K562 (cell line): ENCODE measurements around the gene NUP214. TPM values are rescaled to one million over a fixed set of nuclear protein-coding genes. Genes with fewer than 3 reads are reported as not detected.

Experiments used
- ATAC-seq: fragments of 200-7000 bp; cut with Tn5 transposase; 3 replicates; pipeline ENCODE4 v1.9.1; 2020; ENCODE audit warnings: moderate library complexity
- BruUV-seq: library from RNA; stranded (reverse); fragments of 400-500 nt; replicated peaks from 2 replicates; lab custom pipeline; 2021; lab: Mats Ljungman, UMichigan
- CTCF ChIA-PET: fragments of 300-600 bp; formaldehyde crosslinking; extraction: SDS; loops from one replicate; lab custom pipeline; 2021; ENCODE audit warnings: low intra/inter-chr PET ratio; lab: Yijun Ruan, JAX
- POLR2A ChIA-PET: fragments of 300-600, 350-650 bp; sonication (Branson Sonifier 250); formaldehyde crosslinking; extraction: SDS; loops from one replicate; lab custom pipeline; 2021; ENCODE audit warnings: antibody characterized with exemption, inconsistent platforms; lab: Yijun Ruan, JAX
- DNase-seq, 4 experiments: peaks; one replicate each; pipeline versions ENCODE4 v3.0.0 to v3.0.0-alpha.2; 2011 to 2018; ENCODE audit warnings: low spot score in 3 of 4, mixed read lengths in 3 of 4; ENCODE audit errors: extremely low read depth in 1 of 4
- FAIRE-seq: peaks from 2 replicates; lab custom pipeline; 2011; peaks lifted over from hg19 to GRCh38; lab: Jason Lieb, UNC
- H2AFZ ChIP-seq: 2 replicates; pipeline ENCODE4 v1.6.0; 2011; ENCODE audit warnings: low read depth, low read length, control low read depth, inconsistent platforms
- H3K27ac ChIP-seq: fragments of 200-600 bp; 3 replicates; pipeline ENCODE4 v1.8.0; 2011; ENCODE audit warnings: low read depth, mild to moderate bottlenecking, control low read depth, inconsistent platforms, low read length, moderate library complexity, mixed read lengths; ENCODE audit errors: extremely low read depth
- H3K27me3 ChIP-seq, 2 experiments: fragments of 300-600 bp in 1 of 2; 2 replicates in 1 of 2; 3 replicates in 1 of 2; pipeline versions ENCODE4 v1.6.0 to v1.8.0; 2011; ENCODE audit warnings: inconsistent platforms in 2 of 2, low read length in 2 of 2, mild to moderate bottlenecking in 1 of 2, mixed read lengths in 1 of 2, moderate library complexity in 1 of 2; ENCODE audit not compliant: control insufficient read depth in 2 of 2, insufficient read depth in 2 of 2
- H3K36me3 ChIP-seq: fragments of 300-600 bp; 3 replicates; pipeline ENCODE4 v1.8.0; 2011; ENCODE audit warnings: mild to moderate bottlenecking, low read length, inconsistent platforms; ENCODE audit not compliant: control insufficient read depth, insufficient read depth
- H3K4me1 ChIP-seq, 2 experiments: fragments of 200-600 bp in 1 of 2; replicated peaks in 1 of 2; 2 replicates in 1 of 2; 3 replicates in 1 of 2; pipeline versions ENCODE4 v1.5.1 to v1.8.0; 2011; ENCODE audit warnings: inconsistent platforms in 2 of 2, low read length in 2 of 2, mild to moderate bottlenecking in 1 of 2, mixed read lengths in 1 of 2, moderate library complexity in 1 of 2; ENCODE audit not compliant: control insufficient read depth in 2 of 2, insufficient read depth in 2 of 2
- H3K4me2 ChIP-seq: 2 replicates; pipeline ENCODE4 v1.6.1; 2011; ENCODE audit warnings: low read length, control low read depth, inconsistent platforms, mixed read lengths; ENCODE audit not compliant: insufficient read depth
- H3K4me3 ChIP-seq: fragments of 200-600 bp; sonication (generic), shearing (Covaris generic); 2 replicates; pipeline ENCODE4 v1.5.1; 2016; ENCODE audit warnings: control low read depth, inconsistent platforms
- H3K79me2 ChIP-seq: fragments of 200-600 bp; 3 replicates; pipeline ENCODE4 v1.8.0; 2011; ENCODE audit warnings: low read length, inconsistent platforms; ENCODE audit not compliant: control insufficient read depth, insufficient read depth
- H3K9ac ChIP-seq, 2 experiments: 2 replicates each; pipeline versions ENCODE4 v1.6.0 to v1.6.1; 2011; ENCODE audit warnings: low read depth in 2 of 2, low read length in 2 of 2, control low read depth in 1 of 2, inconsistent platforms in 1 of 2, mild to moderate bottlenecking in 1 of 2, mixed read lengths in 1 of 2; ENCODE audit not compliant: insufficient read depth in 1 of 2
- H3K9me1 ChIP-seq: one replicate; pipeline ENCODE4 v1.6.0; 2011; ENCODE audit warnings: inconsistent platforms, mild to moderate bottlenecking, low read length, moderate library complexity; ENCODE audit not compliant: control insufficient read depth, insufficient read depth
- H3K9me3 ChIP-seq: replicated peaks from 2 replicates; pipeline ENCODE4 v1.5.1; 2011; ENCODE audit warnings: low read depth, low read length, inconsistent platforms; ENCODE audit not compliant: control insufficient read depth, insufficient read depth
- H4K20me1 ChIP-seq: replicated peaks from 2 replicates; pipeline ENCODE4 v1.6.1; 2011; ENCODE audit warnings: low read length, inconsistent platforms, mixed read lengths; ENCODE audit not compliant: control insufficient read depth, insufficient read depth
- EP300 ChIP-seq: IDR thresholded peaks from 2 replicates; pipeline ENCODE4 v1.6.1; 2012; ENCODE audit warnings: low read length, improper control_type of control experiment
- WGBS: fragments of 100-300 bp; shearing (Covaris generic); methylation state at CpG from one replicate; pipeline ENCODE4 v1.1.6; 2016; ENCODE audit warnings: low coverage, mixed read lengths; ENCODE audit not compliant: insufficient coverage; ENCODE audit errors: missing lambda C conversion rate; 5-methylcytosine and 5-hydroxymethylcytosine counted together
- in situ Hi-C: fragments of 300-500 bp; cut with MboI; formaldehyde crosslinking; loops from 4 replicates; pipeline ENCODE4 v1.15.0; 2018; ENCODE audit warnings: inconsistent platforms, mixed read lengths
- intact Hi-C: fragments of 100-400 bp; cut with micrococcal nuclease; formaldehyde crosslinking; loops from 2 replicates; pipeline ENCODE4 v1.14.2; 2022
- polyA plus RNA-seq, 8 experiments: library from polyadenylated mRNA; depleted of rRNA in 4 of 8; stranded (reverse) in 5 of 8; unstranded in 3 of 8; fragments of >200 nt; fragmentation: Nextera tagmentation in 2 of 8; fragmentation: Illumina TruSeq in 1 of 8; extraction: Ambion mirVana in 2 of 8; extraction: Trizol in 1 of 8; gene quantifications; 2 replicates each; pipeline versions ENCODE4 v1.2.1 to v1.2.3, GENCODE V29; 2011 to 2014; ENCODE audit warnings: inconsistent platforms in 1 of 8, missing spikeins in 1 of 8
- total RNA-seq, 7 experiments: library from RNA; depleted of rRNA in 6 of 7; stranded (reverse); fragments of >200 nt in 6 of 7; fragmentation: Illumina TruSeq in 2 of 7; extraction: Trizol in 2 of 7; gene quantifications; 2 replicates each; pipeline versions ENCODE4 v1.2.1 to v1.2.3, GENCODE V29; 2011 to 2021; ENCODE audit warnings: low replicate concordance in 1 of 7
- TF ChIP-seq, protein P1 (sequence below): sonication (generic); formaldehyde crosslinking; IDR thresholded peaks from 2 replicates; pipeline ENCODE4 v1.8.1; 2023; ENCODE audit warnings: mild to moderate bottlenecking, missing genetic modification reagents

NUP214 gene
- total and polyA plus RNA-seq, 9 of the 15 experiments (the other 6 are each of a cell fraction or from before 2014, with no cell fraction given) = 56.9 to 332 (median 97.1) TPM

DNA sequence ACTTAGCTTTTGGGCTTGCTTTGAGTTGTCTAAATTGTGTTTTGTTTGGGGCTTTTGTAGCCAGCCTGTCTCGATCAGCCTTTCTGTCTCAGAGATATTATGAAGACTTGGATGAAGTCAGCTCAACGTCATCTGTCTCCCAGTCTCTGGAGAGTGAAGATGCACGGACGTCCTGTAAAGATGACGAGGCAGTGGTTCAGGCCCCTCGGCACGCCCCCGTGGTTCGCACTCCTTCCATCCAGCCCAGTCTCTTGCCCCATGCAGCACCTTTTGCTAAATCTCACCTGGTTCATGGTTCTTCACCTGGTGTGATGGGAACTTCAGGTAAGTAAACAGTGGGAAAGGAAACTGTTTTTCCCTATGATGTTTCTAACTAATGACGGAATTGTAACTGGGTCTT, 48.6 kb downstream of the NUP214 start:
- H3K79me2 ChIP-seq = peaks cover 25% of the 10 kb centered on the region
- no peak overlapping the region for H3K9ac ChIP-seq
- POLR2A ChIA-PET = interaction anchor here (0.6 to 14.6 kb wide), 10 partner anchors 9 to 274 kb away, joined by 3 to 264 read pairs (median 4); partner anchors contain the start of gene NUP214
- CTCF ChIA-PET = no interaction called here
- ATAC-seq (no peak), FAIRE-seq (no peak), DNase-seq (peak in 1 of 4 experiments; percentile 71)
- 95% methylated on average over 10 of the region's 10 CpGs for WGBS
- H3K27me3 ChIP-seq = no peaks in the 10 kb centered on the region
- peaks cover 11% of the 10 kb centered on the region for H4K20me1 ChIP-seq
- H2AFZ ChIP-seq = no peak overlapping the region
- intact Hi-C loops = no loop called here
- H3K36me3 ChIP-seq = peaks cover 81% of the 10 kb centered on the region
- BruUV-seq = no TSS peak
- no peaks in the 10 kb centered on the region for H3K9me1 ChIP-seq
- H3K27ac ChIP-seq = no peak overlapping the region
- peaks cover 3 to 6% of the 10 kb centered on the region in 2 experiments; a peak in 4 of 5 replicates for H3K4me1 ChIP-seq
- TF ChIP-seq EP300 = no peak
- TF ChIP-seq, protein P1, sequence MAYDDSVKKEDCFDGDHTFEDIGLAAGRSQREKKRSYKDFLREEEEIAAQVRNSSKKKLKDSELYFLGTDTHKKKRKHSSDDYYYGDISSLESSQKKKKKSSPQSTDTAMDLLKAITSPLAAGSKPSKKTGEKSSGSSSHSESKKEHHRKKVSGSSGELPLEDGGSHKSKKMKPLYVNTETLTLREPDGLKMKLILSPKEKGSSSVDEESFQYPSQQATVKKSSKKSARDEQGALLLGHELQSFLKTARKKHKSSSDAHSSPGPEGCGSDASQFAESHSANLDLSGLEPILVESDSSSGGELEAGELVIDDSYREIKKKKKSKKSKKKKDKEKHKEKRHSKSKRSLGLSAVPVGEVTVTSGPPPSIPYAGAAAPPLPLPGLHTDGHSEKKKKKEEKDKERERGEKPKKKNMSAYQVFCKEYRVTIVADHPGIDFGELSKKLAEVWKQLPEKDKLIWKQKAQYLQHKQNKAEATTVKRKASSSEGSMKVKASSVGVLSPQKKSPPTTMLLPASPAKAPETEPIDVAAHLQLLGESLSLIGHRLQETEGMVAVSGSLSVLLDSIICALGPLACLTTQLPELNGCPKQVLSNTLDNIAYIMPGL = 0 out of 2 replicates have a peak, but pooled peaks have one; percentile 15
- in situ Hi-C loops = no loop called here
- no peak overlapping the region for H3K4me3 ChIP-seq
- H3K4me2 ChIP-seq = no peak overlapping the region
- no peaks in the 10 kb centered on the region; the same call in 1 of the 2 replicates for H3K9me3 ChIP-seq
